ENCODE measurements around the gene WDFY2.

DNA sequence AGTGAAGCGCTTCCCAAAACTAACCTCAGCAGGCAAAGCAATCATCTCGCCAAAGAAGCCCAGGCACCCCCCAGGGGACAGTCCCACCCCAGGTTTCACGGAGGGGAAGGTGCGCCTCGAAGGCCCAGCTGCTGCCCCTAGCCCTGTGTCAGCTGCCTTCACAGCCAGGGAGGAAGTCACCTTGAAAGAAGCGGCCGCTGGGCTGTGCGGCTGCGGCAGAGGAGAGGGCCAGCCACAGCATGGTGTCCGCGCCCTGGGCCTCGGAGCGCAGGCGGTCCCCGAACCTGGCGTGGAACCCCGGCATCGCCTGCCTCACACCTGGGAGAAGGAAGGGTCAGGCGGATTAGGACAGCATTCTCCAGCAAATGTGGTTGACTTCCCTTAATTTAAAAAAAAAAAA is 184.7 kb downstream of the WDFY2 start:
- TF ChIP-seq, protein P1, sequence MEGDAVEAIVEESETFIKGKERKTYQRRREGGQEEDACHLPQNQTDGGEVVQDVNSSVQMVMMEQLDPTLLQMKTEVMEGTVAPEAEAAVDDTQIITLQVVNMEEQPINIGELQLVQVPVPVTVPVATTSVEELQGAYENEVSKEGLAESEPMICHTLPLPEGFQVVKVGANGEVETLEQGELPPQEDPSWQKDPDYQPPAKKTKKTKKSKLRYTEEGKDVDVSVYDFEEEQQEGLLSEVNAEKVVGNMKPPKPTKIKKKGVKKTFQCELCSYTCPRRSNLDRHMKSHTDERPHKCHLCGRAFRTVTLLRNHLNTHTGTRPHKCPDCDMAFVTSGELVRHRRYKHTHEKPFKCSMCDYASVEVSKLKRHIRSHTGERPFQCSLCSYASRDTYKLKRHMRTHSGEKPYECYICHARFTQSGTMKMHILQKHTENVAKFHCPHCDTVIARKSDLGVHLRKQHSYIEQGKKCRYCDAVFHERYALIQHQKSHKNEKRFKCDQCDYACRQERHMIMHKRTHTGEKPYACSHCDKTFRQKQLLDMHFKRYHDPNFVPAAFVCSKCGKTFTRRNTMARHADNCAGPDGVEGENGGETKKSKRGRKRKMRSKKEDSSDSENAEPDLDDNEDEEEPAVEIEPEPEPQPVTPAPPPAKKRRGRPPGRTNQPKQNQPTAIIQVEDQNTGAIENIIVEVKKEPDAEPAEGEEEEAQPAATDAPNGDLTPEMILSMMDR (IDR thresholded peaks at IDR 0.05 in 2 of 3, conservative IDR thresholded peaks at IDR 0.05 in 1 of 3; ENCODE audit: control insufficient read depth in 2 of 3, extremely low read depth in 1 of 3, insufficient read depth in 1 of 3, low read depth in 3 of 3, low read length in 3 of 3): no peak
- TF ChIP-seq RAD21 (IDR thresholded peaks at IDR 0.05; ENCODE audit: insufficient read depth, low read depth, low read length) (no peak), SUZ12 (IDR thresholded peaks at IDR 0.05; ENCODE audit: unreplicated experiment) (no peak), NFYA (IDR thresholded peaks at IDR 0.05; ENCODE audit: borderline replicate concordance, low read depth, low read length) (no peak), HDAC2 (IDR thresholded peaks at IDR 0.05) (no peak), CREM (IDR thresholded peaks at IDR 0.05; ENCODE audit: low read depth) (no peak)
- TF ChIP-seq, protein P2, sequence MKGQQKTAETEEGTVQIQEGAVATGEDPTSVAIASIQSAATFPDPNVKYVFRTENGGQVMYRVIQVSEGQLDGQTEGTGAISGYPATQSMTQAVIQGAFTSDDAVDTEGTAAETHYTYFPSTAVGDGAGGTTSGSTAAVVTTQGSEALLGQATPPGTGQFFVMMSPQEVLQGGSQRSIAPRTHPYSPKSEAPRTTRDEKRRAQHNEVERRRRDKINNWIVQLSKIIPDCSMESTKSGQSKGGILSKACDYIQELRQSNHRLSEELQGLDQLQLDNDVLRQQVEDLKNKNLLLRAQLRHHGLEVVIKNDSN (IDR thresholded peaks at IDR 0.05; ENCODE audit: borderline replicate concordance, extremely low read length, insufficient read depth, low read depth, low read length): no peak
- TF ChIP-seq, protein P3, sequence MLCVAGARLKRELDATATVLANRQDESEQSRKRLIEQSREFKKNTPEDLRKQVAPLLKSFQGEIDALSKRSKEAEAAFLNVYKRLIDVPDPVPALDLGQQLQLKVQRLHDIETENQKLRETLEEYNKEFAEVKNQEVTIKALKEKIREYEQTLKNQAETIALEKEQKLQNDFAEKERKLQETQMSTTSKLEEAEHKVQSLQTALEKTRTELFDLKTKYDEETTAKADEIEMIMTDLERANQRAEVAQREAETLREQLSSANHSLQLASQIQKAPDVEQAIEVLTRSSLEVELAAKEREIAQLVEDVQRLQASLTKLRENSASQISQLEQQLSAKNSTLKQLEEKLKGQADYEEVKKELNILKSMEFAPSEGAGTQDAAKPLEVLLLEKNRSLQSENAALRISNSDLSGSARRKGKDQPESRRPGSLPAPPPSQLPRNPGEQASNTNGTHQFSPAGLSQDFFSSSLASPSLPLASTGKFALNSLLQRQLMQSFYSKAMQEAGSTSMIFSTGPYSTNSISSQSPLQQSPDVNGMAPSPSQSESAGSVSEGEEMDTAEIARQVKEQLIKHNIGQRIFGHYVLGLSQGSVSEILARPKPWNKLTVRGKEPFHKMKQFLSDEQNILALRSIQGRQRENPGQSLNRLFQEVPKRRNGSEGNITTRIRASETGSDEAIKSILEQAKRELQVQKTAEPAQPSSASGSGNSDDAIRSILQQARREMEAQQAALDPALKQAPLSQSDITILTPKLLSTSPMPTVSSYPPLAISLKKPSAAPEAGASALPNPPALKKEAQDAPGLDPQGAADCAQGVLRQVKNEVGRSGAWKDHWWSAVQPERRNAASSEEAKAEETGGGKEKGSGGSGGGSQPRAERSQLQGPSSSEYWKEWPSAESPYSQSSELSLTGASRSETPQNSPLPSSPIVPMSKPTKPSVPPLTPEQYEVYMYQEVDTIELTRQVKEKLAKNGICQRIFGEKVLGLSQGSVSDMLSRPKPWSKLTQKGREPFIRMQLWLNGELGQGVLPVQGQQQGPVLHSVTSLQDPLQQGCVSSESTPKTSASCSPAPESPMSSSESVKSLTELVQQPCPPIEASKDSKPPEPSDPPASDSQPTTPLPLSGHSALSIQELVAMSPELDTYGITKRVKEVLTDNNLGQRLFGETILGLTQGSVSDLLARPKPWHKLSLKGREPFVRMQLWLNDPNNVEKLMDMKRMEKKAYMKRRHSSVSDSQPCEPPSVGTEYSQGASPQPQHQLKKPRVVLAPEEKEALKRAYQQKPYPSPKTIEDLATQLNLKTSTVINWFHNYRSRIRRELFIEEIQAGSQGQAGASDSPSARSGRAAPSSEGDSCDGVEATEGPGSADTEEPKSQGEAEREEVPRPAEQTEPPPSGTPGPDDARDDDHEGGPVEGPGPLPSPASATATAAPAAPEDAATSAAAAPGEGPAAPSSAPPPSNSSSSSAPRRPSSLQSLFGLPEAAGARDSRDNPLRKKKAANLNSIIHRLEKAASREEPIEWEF (IDR thresholded peaks at IDR 0.05; ENCODE audit: insufficient replicate concordance, low read depth, low read length): no peak
- TF ChIP-seq, protein P4, sequence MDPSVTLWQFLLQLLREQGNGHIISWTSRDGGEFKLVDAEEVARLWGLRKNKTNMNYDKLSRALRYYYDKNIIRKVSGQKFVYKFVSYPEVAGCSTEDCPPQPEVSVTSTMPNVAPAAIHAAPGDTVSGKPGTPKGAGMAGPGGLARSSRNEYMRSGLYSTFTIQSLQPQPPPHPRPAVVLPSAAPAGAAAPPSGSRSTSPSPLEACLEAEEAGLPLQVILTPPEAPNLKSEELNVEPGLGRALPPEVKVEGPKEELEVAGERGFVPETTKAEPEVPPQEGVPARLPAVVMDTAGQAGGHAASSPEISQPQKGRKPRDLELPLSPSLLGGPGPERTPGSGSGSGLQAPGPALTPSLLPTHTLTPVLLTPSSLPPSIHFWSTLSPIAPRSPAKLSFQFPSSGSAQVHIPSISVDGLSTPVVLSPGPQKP (IDR thresholded peaks at IDR 0.05; ENCODE audit: low read depth, low read length): no peak
- TF ChIP-seq, protein P5, sequence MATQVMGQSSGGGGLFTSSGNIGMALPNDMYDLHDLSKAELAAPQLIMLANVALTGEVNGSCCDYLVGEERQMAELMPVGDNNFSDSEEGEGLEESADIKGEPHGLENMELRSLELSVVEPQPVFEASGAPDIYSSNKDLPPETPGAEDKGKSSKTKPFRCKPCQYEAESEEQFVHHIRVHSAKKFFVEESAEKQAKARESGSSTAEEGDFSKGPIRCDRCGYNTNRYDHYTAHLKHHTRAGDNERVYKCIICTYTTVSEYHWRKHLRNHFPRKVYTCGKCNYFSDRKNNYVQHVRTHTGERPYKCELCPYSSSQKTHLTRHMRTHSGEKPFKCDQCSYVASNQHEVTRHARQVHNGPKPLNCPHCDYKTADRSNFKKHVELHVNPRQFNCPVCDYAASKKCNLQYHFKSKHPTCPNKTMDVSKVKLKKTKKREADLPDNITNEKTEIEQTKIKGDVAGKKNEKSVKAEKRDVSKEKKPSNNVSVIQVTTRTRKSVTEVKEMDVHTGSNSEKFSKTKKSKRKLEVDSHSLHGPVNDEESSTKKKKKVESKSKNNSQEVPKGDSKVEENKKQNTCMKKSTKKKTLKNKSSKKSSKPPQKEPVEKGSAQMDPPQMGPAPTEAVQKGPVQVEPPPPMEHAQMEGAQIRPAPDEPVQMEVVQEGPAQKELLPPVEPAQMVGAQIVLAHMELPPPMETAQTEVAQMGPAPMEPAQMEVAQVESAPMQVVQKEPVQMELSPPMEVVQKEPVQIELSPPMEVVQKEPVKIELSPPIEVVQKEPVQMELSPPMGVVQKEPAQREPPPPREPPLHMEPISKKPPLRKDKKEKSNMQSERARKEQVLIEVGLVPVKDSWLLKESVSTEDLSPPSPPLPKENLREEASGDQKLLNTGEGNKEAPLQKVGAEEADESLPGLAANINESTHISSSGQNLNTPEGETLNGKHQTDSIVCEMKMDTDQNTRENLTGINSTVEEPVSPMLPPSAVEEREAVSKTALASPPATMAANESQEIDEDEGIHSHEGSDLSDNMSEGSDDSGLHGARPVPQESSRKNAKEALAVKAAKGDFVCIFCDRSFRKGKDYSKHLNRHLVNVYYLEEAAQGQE (IDR thresholded peaks at IDR 0.05; ENCODE audit: low read depth, low read length): no peak

Data from GM12878 (cell line).